H7 (cell line): ENCODE data around the gene WFDC9. TPM values are rescaled to one million over a fixed set of nuclear protein-coding genes. Genes with fewer than 3 reads are reported as not detected.
"Not testable (repeated sequence)": the region's sequence is repeated elsewhere in the genome, so short reads cannot be mapped to it uniquely, and the experiment has no call there.

ENCODE experiments used
- DNase-seq: peaks from one replicate; pipeline ENCODE4 v3.0.0; 2012
- H3K27me3 ChIP-seq: 2 replicates; pipeline ENCODE4 v1.6.0; 2011; ENCODE audit warnings: mild to moderate bottlenecking, low read length; ENCODE audit not compliant: control insufficient read depth, insufficient read depth
- H3K36me3 ChIP-seq: replicated peaks from 2 replicates; pipeline ENCODE4 v1.5.1; 2011; ENCODE audit warnings: low read length; ENCODE audit not compliant: control insufficient read depth, insufficient read depth
- H3K4me3 ChIP-seq: 2 replicates; pipeline ENCODE4 v1.5.1; 2011; ENCODE audit warnings: low read depth, mild to moderate bottlenecking, control low read depth, low read length, moderate library complexity; ENCODE audit not compliant: insufficient read depth
- total RNA-seq: library from RNA; depleted of rRNA; stranded (reverse); fragments of >200 nt; shearing (Covaris generic); gene quantifications from 2 replicates; pipeline ENCODE4 v1.2.3, GENCODE V29; 2014; rRNA removed

Gene WFDC9
- not detected in 2 replicates for total RNA-seq

DNA sequence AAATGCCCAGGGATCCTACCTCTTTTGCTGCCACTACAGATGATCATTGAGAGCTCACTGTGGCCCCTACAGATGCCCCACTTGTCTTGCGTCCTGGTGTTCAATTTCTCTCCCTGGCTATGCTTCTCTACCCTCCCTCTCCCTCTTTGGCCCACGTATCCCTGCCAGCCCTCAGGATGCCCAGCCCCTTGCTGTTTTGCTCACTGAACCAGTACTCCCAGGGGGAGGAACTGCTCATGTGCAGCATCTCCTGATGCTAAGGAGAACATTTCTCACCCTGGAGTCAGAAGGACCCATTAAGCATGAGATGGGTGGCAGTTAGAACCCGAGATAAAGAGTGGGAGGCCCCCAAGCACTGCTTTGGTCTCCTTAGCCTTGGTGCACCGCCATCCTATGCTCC, at the start of gene WFDC9:
Gene WFDC9 (minus strand): TSS at position 101 of the 400 bp plus-strand sequence. CDS start 21,103 bp downstream, outside the sequence.
- no peak within 1 kb of the TSS for H3K4me3 ChIP-seq
- no peak for DNase-seq
- H3K36me3 ChIP-seq, result no peaks in the 10 kb centered on the region
- H3K27me3 ChIP-seq, result no peaks in the 10 kb centered on the region; the same call in 1 of the 2 replicates

DNA sequence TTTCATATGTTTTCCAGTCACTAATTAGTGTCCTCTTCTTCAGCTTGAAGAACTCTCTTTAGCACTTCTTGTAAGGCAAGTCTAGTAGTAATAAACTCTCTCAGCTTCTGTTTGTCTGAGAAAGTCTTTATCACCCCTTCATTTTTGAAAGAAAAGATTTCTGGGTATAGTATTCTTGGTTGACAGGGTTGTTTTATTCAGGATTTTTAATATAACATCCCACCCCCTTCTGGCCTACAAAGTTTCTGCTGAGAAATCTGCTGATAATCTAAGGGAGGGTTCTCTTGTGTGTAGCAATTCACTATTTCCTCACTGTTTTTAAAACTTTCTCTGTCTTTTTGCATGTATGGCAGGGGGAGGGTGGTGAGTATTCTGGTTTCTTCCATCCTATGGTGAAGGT, 48.6 kb upstream of the WFDC9 start:
- DNase-seq, result no peak
- H3K36me3 ChIP-seq, result no peaks in the 10 kb centered on the region
- no peaks in the 10 kb centered on the region for H3K27me3 ChIP-seq
- no peak overlapping the region for H3K4me3 ChIP-seq

DNA sequence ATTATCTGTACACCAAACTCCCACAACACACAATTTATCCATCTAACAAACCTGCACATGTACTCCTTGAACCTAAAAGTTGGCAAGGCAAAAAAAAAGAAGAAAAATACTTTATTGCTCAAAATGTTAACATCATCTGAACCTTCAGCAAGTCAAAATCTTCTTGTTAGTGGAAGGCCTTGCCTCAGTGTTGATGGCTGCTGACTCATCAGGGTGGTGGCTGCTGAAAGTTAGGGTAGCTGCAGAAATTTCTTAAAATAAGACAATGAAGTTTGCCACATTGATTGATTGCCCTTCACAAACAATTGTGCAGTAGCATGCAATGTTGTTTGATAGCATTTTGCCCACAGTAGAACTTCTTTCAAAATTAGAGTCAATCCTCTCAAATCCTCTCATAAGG, 41.7 kb upstream of the WFDC9 start:
- no peak overlapping the region for H3K4me3 ChIP-seq
- H3K27me3 ChIP-seq, result no peaks in the 10 kb centered on the region
- H3K36me3 ChIP-seq, result no peaks in the 10 kb centered on the region
- DNase-seq, result no peak

DNA sequence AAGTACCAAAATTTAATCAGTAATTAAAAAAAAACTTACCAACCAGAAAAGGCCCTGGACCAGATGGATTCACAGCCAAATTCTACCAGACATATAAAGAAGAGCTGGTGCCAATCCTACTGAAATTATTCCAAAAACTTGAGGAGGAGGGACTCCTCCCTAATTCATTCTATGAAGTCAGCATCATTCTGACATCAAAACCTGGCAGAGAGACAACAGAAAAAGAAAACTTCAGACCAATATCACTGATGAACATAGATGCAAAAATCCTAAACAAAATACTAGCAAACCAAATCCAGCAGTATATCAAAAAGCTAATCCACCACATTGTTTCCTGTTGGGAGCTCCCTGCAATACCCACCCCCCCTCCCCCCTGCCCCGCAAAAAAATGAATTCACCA, 39.1 kb upstream of the WFDC9 start, which contains the start of gene WFDC11:
Gene WFDC11 (minus strand): TSS at position 101 of the 400 bp plus-strand sequence. CDS start 19,639 bp downstream, outside the sequence.
- Histone ChIP-seq H3K27me3 (no peaks in the 10 kb centered on the region), H3K4me3 (no peak within 1 kb of the TSS), H3K36me3 (no peaks in the 10 kb centered on the region)
- no peak for DNase-seq

DNA sequence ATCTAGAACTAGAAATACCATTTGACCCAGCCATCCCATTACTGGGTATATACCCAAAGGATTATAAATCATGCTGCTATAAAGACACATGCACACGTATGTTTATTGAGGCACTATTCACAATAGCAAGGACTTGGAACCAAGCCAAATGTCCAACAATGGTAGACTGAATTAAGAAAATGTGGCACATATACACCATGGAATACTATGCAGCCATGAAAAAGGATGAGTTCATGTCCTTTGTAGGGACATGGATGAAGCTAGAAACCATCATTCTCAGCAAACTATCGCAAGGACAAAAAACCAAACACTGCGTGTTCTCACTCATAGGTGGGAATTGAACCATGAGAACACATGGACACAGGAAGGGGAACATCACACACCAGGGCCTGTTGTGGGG, 26.0 kb upstream of the WFDC9 start:
- not testable (repeated sequence) for DNase-seq, H3K4me3 ChIP-seq, H3K27me3 ChIP-seq, H3K36me3 ChIP-seq

DNA sequence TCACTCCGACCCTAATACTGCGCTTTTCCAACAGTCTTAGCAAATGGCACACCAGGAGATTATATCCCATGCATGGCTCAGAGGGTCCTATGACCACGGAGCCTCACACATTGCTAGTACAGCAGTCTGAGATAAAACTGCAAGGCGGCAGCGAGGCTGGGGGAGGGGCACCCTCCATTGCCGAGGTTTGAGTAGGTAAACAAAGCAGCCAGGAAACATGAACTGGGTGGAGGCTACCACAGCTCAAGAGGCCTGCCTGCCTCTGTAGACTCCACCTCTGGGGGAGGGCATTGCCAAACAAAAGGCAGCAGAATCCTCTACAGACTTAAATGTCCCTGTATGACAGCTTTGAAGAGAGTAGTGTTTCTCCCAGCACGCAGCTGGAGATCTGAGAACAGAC, 20.6 kb upstream of the WFDC9 start:
- DNase-seq, H3K4me3 ChIP-seq, H3K36me3 ChIP-seq, H3K27me3 ChIP-seq: not testable (repeated sequence)

DNA sequence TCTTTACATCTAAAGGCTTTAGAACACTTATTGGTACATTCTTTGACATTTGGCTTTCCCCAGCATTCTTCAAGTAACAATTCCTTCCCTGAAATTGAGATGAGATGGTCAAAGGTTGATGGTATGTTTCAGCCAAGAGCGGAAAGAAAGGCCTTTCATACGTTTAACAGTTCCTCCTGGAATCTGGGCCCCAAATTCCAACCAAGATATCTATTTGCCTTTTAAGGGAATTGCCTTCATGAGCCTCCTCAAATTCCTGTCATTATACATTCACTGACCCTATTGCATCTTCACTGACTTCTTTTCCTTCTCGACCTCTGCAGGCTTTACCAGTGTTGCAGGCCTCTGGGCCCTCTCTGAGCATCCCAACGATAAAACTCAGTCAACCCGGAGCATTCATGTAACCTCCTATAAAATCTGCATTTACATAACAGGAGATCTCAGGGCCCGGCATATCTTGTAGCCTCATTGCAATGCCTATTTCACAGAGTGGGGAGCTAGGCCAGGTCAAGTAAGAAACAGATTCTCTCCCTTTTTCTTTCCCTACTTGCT, 18.3 kb upstream of the WFDC9 start:
- no peaks in the 10 kb centered on the region for H3K27me3 ChIP-seq
- no peak for DNase-seq
- no peak overlapping the region for H3K4me3 ChIP-seq
- no peaks in the 10 kb centered on the region for H3K36me3 ChIP-seq

DNA sequence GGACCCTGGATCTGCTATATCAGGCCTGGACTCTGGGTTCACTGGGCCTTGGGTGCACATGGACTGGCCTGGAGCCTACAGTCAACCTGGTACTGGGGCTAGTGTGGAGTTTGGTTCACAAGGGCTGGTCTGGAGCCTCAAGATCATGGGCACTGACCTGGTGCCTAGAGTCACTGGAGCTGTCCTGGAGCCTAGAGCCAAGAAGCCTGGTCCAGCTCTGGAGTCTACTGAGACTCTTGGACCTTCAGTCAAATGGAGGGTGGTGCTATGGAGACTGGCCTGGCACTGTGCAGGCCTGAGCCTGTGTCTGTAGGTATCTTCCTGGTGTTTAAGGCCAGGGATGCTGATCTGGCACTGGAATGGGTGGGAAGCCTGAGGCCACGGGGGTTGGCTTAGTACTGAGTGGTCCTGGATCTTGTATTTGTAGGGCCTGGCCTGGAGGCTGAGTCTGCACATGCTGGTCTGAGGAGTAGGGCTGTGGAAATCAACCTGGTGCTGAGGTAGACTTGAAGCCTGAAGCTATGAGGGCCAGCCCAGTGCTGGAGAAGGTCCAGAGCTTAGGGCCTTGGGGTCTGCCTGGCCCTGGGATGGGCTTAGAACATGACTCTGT, 16.5 kb upstream of the WFDC9 start:
- DNase-seq, result no peak
- Histone ChIP-seq H3K36me3 (no peaks in the 10 kb centered on the region), H3K27me3 (no peaks in the 10 kb centered on the region), H3K4me3 (no peak overlapping the region)

DNA sequence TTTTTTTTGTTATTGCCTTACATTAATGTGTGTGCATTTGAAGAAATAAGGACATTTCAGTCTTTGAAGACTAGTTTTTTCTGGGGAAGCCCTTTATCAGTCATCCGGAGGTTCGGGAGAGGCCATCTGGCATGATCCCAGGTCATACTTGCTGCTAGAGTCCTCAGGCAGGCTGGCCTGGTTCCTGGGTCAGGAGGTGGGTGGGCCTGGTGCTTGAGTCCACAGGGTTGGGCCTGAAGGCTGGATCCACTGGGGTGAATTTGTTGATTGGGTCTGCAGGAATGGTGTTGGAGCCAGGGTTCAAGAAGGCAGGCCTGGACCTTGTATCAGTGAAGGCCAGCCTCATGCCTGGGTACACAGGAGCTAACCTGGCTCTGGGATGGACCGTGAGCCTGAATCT, 15.8 kb upstream of the WFDC9 start:
- no peak overlapping the region for H3K4me3 ChIP-seq
- no peak for DNase-seq

DNA sequence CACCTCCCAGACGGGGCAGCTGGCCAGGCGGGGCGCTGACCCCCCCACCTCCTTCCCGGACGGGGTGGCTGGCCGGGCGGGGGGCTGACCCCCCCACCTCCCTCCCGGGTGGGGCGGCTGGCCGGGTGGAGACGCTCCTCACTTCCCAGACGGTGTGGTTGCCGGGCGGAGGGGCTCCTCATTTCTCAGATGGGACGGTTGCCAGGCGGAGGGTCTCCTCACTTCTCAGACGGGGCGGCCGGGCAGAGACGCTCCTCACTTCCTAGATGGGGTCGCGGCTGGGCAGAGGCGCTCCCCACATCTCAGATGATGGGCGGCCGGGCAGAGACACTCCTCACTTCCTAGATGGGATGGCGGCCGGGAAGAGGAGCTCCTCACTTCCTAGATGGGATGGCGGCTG, 14.8 kb upstream of the WFDC9 start:
- not testable (repeated sequence) for H3K27me3 ChIP-seq, H3K4me3 ChIP-seq, DNase-seq, H3K36me3 ChIP-seq

More for the DNA sequence above, 15.8 kb upstream of the WFDC9 start:
- Histone ChIP-seq H3K27me3 (no peaks in the 10 kb centered on the region), H3K36me3 (no peaks in the 10 kb centered on the region)

DNA sequence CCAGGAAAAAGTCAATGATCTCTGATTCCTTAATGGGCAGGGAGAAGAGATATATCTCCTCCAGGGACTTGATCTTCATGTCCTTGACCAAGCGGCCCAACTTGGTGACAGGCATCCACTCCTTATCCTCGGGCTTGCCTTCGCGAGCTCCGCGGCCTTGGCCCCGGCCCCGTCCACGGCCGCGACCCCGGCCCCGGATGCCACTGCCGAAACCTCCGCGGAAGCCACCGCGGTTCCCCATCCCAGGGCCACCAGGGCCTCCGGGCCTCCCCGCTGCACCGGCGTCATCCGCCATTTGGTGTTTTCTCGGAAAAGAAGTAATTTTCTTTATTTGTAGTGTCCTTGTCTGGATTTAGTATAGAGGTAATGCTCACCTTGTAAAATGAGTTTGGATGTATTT, 10.0 kb upstream of the WFDC9 start:
- H3K4me3 ChIP-seq, DNase-seq, H3K36me3 ChIP-seq, H3K27me3 ChIP-seq: not testable (repeated sequence)

DNA sequence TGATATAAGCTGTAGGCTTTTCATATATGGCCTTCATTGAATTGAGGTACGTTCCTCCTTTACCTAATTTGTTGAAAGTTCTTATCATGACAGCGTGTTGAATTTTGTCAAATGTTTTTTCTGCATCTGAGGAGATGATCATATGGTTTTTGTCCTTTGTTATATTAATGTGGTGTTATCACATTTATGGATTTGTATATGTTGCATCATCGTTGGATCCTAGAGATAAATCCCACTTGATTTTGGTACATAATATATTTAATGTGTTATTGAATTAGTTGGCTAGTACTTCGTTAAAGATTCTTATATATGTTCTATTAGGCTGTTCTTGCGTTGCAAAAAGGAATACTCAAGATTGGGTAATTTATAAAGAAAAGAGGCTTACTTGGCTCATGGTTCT, 8.6 kb upstream of the WFDC9 start:
- DNase-seq, result no peak
- Histone ChIP-seq H3K4me3 (no peak overlapping the region), H3K36me3 (no peaks in the 10 kb centered on the region), H3K27me3 (no peaks in the 10 kb centered on the region)

DNA sequence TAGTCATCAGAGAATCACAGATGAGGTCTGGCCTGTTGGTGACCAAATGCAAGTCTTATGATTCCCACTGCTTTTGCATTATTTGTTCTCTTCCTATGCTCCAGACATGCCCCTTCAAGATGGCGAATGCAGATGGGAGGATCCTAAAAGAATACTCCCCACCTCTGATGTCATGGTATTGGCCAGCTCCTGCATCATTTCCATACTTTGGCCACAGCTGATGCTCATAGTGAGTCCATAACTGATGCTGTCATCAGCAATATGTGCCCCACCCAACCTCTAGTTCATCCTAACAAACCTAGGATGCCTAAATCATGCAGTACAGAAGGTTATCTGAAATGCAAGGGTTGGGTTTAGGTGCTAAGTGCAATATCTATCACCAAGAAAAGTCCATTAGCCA, 5.4 kb upstream of the WFDC9 start:
- no peaks in the 10 kb centered on the region for H3K27me3 ChIP-seq
- DNase-seq, result no peak
- no peaks in the 10 kb centered on the region for H3K36me3 ChIP-seq
- no peak overlapping the region for H3K4me3 ChIP-seq

DNA sequence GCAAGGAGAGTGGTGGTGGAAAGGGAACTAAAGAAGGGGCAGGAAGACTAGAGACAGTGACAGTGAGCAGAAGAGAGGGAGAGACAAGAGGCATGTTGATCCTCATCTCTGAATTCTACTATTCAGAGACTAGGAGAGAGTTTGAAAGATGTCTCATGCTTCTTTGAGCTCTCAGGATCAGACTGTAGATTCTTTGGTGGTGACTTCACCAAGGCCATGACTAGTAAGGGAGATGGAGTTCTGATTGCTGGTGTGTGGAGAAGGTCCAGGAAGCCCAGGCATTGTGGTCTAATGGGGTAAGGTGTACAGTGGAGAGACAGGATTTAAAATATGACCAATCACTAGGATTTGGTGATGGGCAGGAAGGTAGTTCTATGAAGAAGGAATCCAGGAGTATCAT, 713 bp downstream of the WFDC9 start:
- Histone ChIP-seq H3K4me3 (no peak overlapping the region), H3K27me3 (no peaks in the 10 kb centered on the region; the same call in 1 of the 2 replicates), H3K36me3 (no peaks in the 10 kb centered on the region)
- DNase-seq, result no peak

DNA sequence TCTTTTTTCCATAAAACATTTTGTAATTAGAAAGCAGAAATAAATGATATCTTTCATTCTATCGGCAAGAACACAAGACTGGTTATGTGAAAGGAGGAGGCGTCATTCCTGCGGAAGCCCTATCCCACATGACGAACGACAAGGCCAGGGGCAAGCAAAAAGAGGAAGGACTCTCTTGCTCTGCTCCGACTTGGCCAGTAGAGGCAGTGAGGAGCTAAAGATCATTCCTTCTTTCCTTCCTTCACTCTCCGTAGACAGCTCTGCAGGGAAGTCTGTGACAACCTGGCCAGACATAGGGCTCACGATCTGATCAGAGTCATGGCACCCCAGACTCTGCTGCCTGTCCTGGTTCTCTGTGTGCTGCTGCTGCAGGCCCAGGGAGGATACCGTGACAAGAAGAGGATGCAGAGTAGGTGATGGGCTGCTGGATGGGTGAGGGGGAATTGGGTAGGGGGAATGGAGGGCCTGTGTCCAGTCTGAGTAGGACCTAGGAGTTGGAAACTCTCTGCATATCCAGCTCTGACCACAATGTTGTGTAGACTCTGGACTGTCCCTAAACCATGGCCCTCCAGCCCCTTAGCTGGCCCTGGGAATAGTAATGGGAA, 1.5 kb downstream of the WFDC9 start, which contains the start of gene WFDC10A:
Gene WFDC10A (plus strand): TSS at position 244 of the 605 bp plus-strand sequence. CDS start 75 bp downstream, at position 319.
- peak; percentile 67 for DNase-seq
- H3K4me3 ChIP-seq, result no peak within 1 kb of the TSS
- no peaks in the 10 kb centered on the region; the same call in 1 of the 2 replicates for H3K27me3 ChIP-seq
- no peaks in the 10 kb centered on the region for H3K36me3 ChIP-seq
